ENCODE measurements around the gene HMG20B.

HMG20B gene

GRCh38 chr19:3537438-3538240 is 35.1 kb upstream of the HMG20B start:
- no peak for DNase-seq

- DNase-seq: no peak
Measured at GRCh38 chr19:3538258-3538929, 34.4 kb upstream of the HMG20B start.

GRCh38 chr19:3538965-3539755 is 33.6 kb upstream of the HMG20B start, which contains the start of gene TEKTIP1:
TEKTIP1 (plus strand) TSS chr19:3539174; CDS start chr19:3539178, 4 bp downstream.
- DNase-seq: no peak

- DNase-seq: no peak
Measured at GRCh38 chr19:3539756-3540118, 33.0 kb upstream of the HMG20B start.

- no peak for DNase-seq
Measured at GRCh38 chr19:3543150-3544057, 29.3 kb upstream of the HMG20B start.

- DNase-seq: no peak
Measured at GRCh38 chr19:3544058-3544376, 28.7 kb upstream of the HMG20B start.

- peak; percentile 87 to 88 for DNase-seq
Measured at GRCh38 chr19:3544742-3545668, 27.7 kb upstream of the HMG20B start.

- no peak for DNase-seq
Measured at GRCh38 chr19:3545669-3546034, 27.1 kb upstream of the HMG20B start.

GRCh38 chr19:3546119-3546518 is 26.6 kb upstream of the HMG20B start:
- DNase-seq: no peak

GRCh38 chr19:3547301-3547731 is 25.4 kb upstream of the HMG20B start:
- DNase-seq: peak; percentile 49

GRCh38 chr19:3547767-3548282 is 24.9 kb upstream of the HMG20B start:
- no peak for DNase-seq

GRCh38 chr19:3548606-3549005 is 24.1 kb upstream of the HMG20B start:
- DNase-seq: no peak

- DNase-seq: no peak
Measured at GRCh38 chr19:3549816-3550215, 22.9 kb upstream of the HMG20B start.

- no peak for DNase-seq
Measured at GRCh38 chr19:3550947-3551791, 21.6 kb upstream of the HMG20B start.

- DNase-seq: no peak
Measured at GRCh38 chr19:3551792-3552095, 21.0 kb upstream of the HMG20B start.

GRCh38 chr19:3554254-3555083 is 18.3 kb upstream of the HMG20B start:
- DNase-seq: peak in 1 of 2 donors; percentile 37

GRCh38 chr19:3555653-3556422 is 16.9 kb upstream of the HMG20B start:
- no peak for DNase-seq

GRCh38 chr19:3556423-3556977 is 16.2 kb upstream of the HMG20B start:
- peak in 1 of 2 donors; percentile 32 for DNase-seq

All from stimulated activated CD4-positive, alpha-beta T cell treated with anti-CD3 and anti-CD28 coated beads, Interleukin-2, amount 100 ng/mL, for 24 hours (primary cell).